HG03060 (cell line): ENCODE results near the gene ADORA2A.

Source experiments
- ATAC-seq: cut with Tn5 transposase; IDR thresholded peaks from one replicate; pipeline ENCODE4 v1.9.1; 2021; ENCODE audit warnings: low read depth, moderate number of reproducible peaks; ENCODE audit not compliant: unreplicated experiment

ADORA2A gene

GRCh38 chr22:24427500-24428164 lies at the start of gene ADORA2A:
Gene ADORA2A, plus strand, starts transcription at chr22:24427599. Its CDS starts 5,806 bp downstream, at chr22:24433405.
- peak; percentile 59 for ATAC-seq

GRCh38 chr22:24379536-24379935 lies 47.9 kb upstream of the ADORA2A start:
- no peak for ATAC-seq

GRCh38 chr22:24380220-24380904 lies 47.0 kb upstream of the ADORA2A start:
- no peak for ATAC-seq

GRCh38 chr22:24380905-24381230 lies 46.5 kb upstream of the ADORA2A start:
- ATAC-seq: no peak

GRCh38 chr22:24383061-24383460 lies 44.3 kb upstream of the ADORA2A start:
- ATAC-seq: no peak

- no peak for ATAC-seq
Measured at GRCh38 chr22:24384131-24384530, 43.3 kb upstream of the ADORA2A start.

- no peak for ATAC-seq
Measured at GRCh38 chr22:24386937-24387471, 40.4 kb upstream of the ADORA2A start.

- no peak for ATAC-seq
Measured at GRCh38 chr22:24389680-24390079, 37.7 kb upstream of the ADORA2A start.

GRCh38 chr22:24390156-24390555 lies 37.2 kb upstream of the ADORA2A start:
- no peak for ATAC-seq

GRCh38 chr22:24390576-24390975 lies 36.8 kb upstream of the ADORA2A start:
- ATAC-seq: no peak

- ATAC-seq: no peak
Measured at GRCh38 chr22:24391836-24392217, 35.6 kb upstream of the ADORA2A start.

GRCh38 chr22:24392218-24392931 lies 35.0 kb upstream of the ADORA2A start:
- ATAC-seq: no peak

GRCh38 chr22:24393012-24393559 lies 34.3 kb upstream of the ADORA2A start:
- ATAC-seq: no peak

- ATAC-seq: no peak
Measured at GRCh38 chr22:24393848-24394247, 33.6 kb upstream of the ADORA2A start.

GRCh38 chr22:24394254-24394653 lies 33.1 kb upstream of the ADORA2A start:
- no peak for ATAC-seq

GRCh38 chr22:24398409-24398808 lies 29.0 kb upstream of the ADORA2A start:
- no peak for ATAC-seq

- peak; percentile 5 for ATAC-seq
Measured at GRCh38 chr22:24400034-24400725, 27.2 kb upstream of the ADORA2A start.

GRCh38 chr22:24400726-24401596 lies 26.4 kb upstream of the ADORA2A start:
- peak; percentile 50 for ATAC-seq

- no peak for ATAC-seq
Measured at GRCh38 chr22:24401931-24402367, 25.4 kb upstream of the ADORA2A start.
